ENCODE measurements around the gene HAND2. TPM values are rescaled to one million over a fixed set of nuclear protein-coding genes. Genes with fewer than 3 reads are reported as not detected.

Gene HAND2
- total and polyA plus RNA-seq, 10 donors = 0.80 to 6.3 (median 1.8) TPM

DNA sequence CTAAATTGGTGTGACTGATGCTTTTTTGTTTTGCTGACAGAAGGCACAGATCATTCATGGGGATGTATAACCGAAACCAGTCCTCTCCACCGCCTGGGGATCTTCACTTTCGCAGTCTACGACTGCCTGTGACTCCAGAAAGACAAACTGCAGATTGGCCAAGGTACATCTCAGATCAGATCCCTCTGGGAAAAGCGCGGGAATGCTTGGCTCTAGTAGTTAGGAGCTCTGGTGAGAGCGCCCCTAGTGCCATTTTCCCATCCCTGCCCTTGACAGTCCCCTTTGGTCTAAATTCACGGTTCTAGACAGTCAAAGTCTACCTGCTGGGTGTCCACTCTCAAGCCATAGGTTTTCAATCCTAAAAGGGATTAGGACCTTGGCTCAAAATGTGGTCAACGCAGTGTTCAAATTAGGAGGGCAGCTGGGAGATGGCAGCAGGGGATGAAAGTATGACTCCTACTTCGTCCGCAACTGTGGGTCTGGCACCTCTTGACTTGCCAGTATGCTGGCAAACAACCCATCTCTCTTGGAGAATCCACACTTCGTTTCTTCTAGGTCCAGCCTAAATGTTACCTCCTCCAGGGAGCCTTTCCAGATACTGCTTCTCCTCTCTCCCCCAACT is 6.9 kb upstream of the HAND2 start:
- no peak overlapping the region for H3K4me3 ChIP-seq
- no peaks in the 10 kb centered on the region for H3K9me3 ChIP-seq
- peaks cover 0 to 99% (median 94%) of the 10 kb centered on the region in 7 donors for H3K27me3 ChIP-seq (replicated peaks in 1 of 7)
- no peak overlapping the region for H3K27ac ChIP-seq
- no peaks in the 10 kb centered on the region for H3K36me3 ChIP-seq
- WGBS, 5 donors = 32 to 44% (median 36%) methylated on average over 12 of the region's 12 CpGs
- no peak for TF ChIP-seq CTCF (IDR thresholded peaks at IDR 0.05 in 8 of 11, conservative IDR thresholded peaks at IDR 0.05 in 3 of 11)
- no peak for DNase-seq
- intact Hi-C loops (cut with DNase I; ENCODE audit: low total_unique reads) = no loop called here
- peaks cover 13 to 22% (median 19%) of the 10 kb centered on the region in 6 donors for H3K4me1 ChIP-seq

DNA sequence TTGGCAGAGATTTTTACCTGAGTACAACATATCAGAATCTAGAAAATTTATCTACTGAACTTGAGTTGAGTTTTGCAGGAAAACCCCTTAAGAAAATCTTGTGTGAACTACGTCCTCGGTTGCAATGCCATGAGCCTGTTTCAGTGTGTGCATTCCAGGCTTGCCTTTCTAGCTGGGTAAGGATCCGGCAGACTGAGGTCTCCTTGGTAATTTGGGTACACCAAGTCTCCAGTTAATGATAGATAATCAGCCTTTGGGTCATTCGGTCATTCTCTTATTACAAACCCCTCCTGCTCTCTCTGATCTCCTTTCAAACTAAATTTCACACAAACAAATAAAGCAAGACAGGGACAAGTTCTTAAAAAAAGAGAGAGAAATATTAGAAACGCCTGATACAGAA is 5.9 kb upstream of the HAND2 start:
- 34 to 48% (median 42%) methylated on average over 5 of the region's 5 CpGs for WGBS, 5 donors
- H3K27ac ChIP-seq = no peak overlapping the region

GRCh38 chr4:173535165-173535902 is 5.3 kb upstream of the HAND2 start:
- no peak overlapping the region for H3K4me3 ChIP-seq
- TF ChIP-seq POLR2A (IDR thresholded peaks at IDR 0.05) (no peak), POLR2AphosphoS5 (IDR thresholded peaks at IDR 0.05) (no peak), CTCF (IDR thresholded peaks at IDR 0.05 in 8 of 11, conservative IDR thresholded peaks at IDR 0.05 in 3 of 11) (no peak)
- H3K27ac ChIP-seq = no peak overlapping the region
- no peaks in the 10 kb centered on the region for H3K36me3 ChIP-seq
- intact Hi-C loops (cut with DNase I; ENCODE audit: low total_unique reads) = no loop called here
- DNase-seq = no peak
- H3K9me3 ChIP-seq = no peaks in the 10 kb centered on the region
- peaks cover 18 to 35% (median 27%) of the 10 kb centered on the region in 6 donors for H3K4me1 ChIP-seq
- WGBS, 5 donors = 23 to 32% (median 25%) methylated on average over 9 of the region's 9 CpGs
- peaks cover 0 to 100% (median 97%) of the 10 kb centered on the region in 7 donors for H3K27me3 ChIP-seq (replicated peaks in 1 of 7)

More for the DNA sequence above, 5.9 kb upstream of the HAND2 start:
- no peak for DNase-seq
- TF ChIP-seq POLR2AphosphoS5 (IDR thresholded peaks at IDR 0.05) (no peak), CTCF (IDR thresholded peaks at IDR 0.05 in 8 of 11, conservative IDR thresholded peaks at IDR 0.05 in 3 of 11) (no peak), POLR2A (IDR thresholded peaks at IDR 0.05) (no peak)
- Histone ChIP-seq H3K36me3 (no peaks in the 10 kb centered on the region), H3K9me3 (no peaks in the 10 kb centered on the region), H3K4me1 (peaks cover 14 to 29% (median 22%) of the 10 kb centered on the region in 6 donors), H3K27me3 (replicated peaks in 1 of 7) (peaks cover 0 to 100% (median 97%) of the 10 kb centered on the region in 7 donors), H3K4me3 (no peak overlapping the region)
- intact Hi-C loops (cut with DNase I; ENCODE audit: low total_unique reads) = no loop called here

GRCh38 chr4:173534434-173534833 is 4.4 kb upstream of the HAND2 start:
- Histone ChIP-seq H3K27me3 (replicated peaks in 1 of 7) (peaks cover 0 to 100% (median 97%) of the 10 kb centered on the region in 7 donors), H3K4me3 (no peak overlapping the region), H3K27ac (no peak overlapping the region), H3K4me1 (peaks cover 18 to 43% (median 36%) of the 10 kb centered on the region in 6 donors), H3K36me3 (no peaks in the 10 kb centered on the region), H3K9me3 (no peaks in the 10 kb centered on the region)
- intact Hi-C loops (cut with DNase I; ENCODE audit: low total_unique reads) = no loop called here
- TF ChIP-seq POLR2AphosphoS5 (IDR thresholded peaks at IDR 0.05) = no peak
- no peak for TF ChIP-seq CTCF (IDR thresholded peaks at IDR 0.05 in 8 of 11, conservative IDR thresholded peaks at IDR 0.05 in 3 of 11)
- TF ChIP-seq POLR2A (IDR thresholded peaks at IDR 0.05) = no peak
- DNase-seq = no peak
- 39 to 59% (median 50%) methylated on average over 1 of the region's 1 CpG for WGBS, 5 donors
